ENCODE data around the gene IRF2BP1.

Gene IRF2BP1

GRCh38 chr19:45860359-45861259, 25.3 kb downstream of the IRF2BP1 start:
- no peak for DNase-seq

GRCh38 chr19:45854167-45854778, 31.7 kb downstream of the IRF2BP1 start:
- DNase-seq: no peak

- no peak for DNase-seq
These were observed 33.0 kb downstream of the IRF2BP1 start for GRCh38 chr19:45852983-45853382.

- no peak for DNase-seq
These were observed 33.7 kb downstream of the IRF2BP1 start for GRCh38 chr19:45852145-45852750.

- DNase-seq: no peak
These were observed 37.0 kb downstream of the IRF2BP1 start for GRCh38 chr19:45848922-45849321.

- no peak for DNase-seq
These were observed 38.3 kb downstream of the IRF2BP1 start for GRCh38 chr19:45847663-45848062.

- no peak for DNase-seq
These were observed 43.7 kb downstream of the IRF2BP1 start for GRCh38 chr19:45842198-45842597.

- no peak for DNase-seq
These were observed 51.0 kb downstream of the IRF2BP1 start for GRCh38 chr19:45834970-45835369.
